ENCODE measurements around the gene GIPC1. TPM values are rescaled to one million over a fixed set of nuclear protein-coding genes. Genes with fewer than 3 reads are reported as not detected.

Gene GIPC1
- total RNA-seq, 1 experiment from 2014 or later: 160 TPM

- Histone ChIP-seq H3K27me3 (ENCODE audit: control insufficient read depth, insufficient read depth, low read length) (no peaks in the 10 kb centered on the region), H3K4me1 (ENCODE audit: control insufficient read depth, insufficient read depth, low read length) (peaks cover 27% of the 10 kb centered on the region), H3K4me3 (ENCODE audit: low read depth in 2 of 2, low read length in 2 of 2) (no peak overlapping the region), H3K9me3 (ENCODE audit: control insufficient read depth, insufficient read depth, low read depth, low read length) (no peaks in the 10 kb centered on the region), H3K27ac (ENCODE audit: low read length) (no peak overlapping the region), H3K36me3 (ENCODE audit: control insufficient read depth, insufficient read depth, low read length) (no peaks in the 10 kb centered on the region)
- no peak for TF ChIP-seq REST (IDR thresholded peaks at IDR 0.05; ENCODE audit: insufficient read depth in 1 of 2, low read depth in 2 of 2, low read length in 1 of 2)
- TF ChIP-seq POLR2AphosphoS5 (IDR thresholded peaks at IDR 0.05; ENCODE audit: low read depth, low read length): no peak
- TF ChIP-seq TCF7L2 (IDR thresholded peaks at IDR 0.05; ENCODE audit: low read depth, low read length): no peak
- no peak for TF ChIP-seq SIN3A (IDR thresholded peaks at IDR 0.05; ENCODE audit: borderline replicate concordance, insufficient read depth, low read depth, low read length)
- TF ChIP-seq CTCF (IDR thresholded peaks at IDR 0.05): no peak
- BruUV-seq (replicated peaks): no TSS peak
- in situ Hi-C loops (cut with HindIII; ENCODE audit: low pct_unique_long_range_greater_than_20kb, low sequenced_read_pairs) (no loop called here), intact Hi-C loops (cut with micrococcal nuclease; ENCODE audit: unreplicated experiment) (no loop called here)
- no peak for DNase-seq (ENCODE audit: low read depth, low spot score)
- ATAC-seq: no peak
- POLR2A ChIA-PET: no interaction called here
- CTCF ChIA-PET: no interaction called here
Observed at GRCh38 chr19:14473978-14474578, 21.8 kb downstream of the GIPC1 start.

GRCh38 chr19:14473073-14473977 is 22.6 kb downstream of the GIPC1 start:
- Histone ChIP-seq H3K9me3 (ENCODE audit: control insufficient read depth, insufficient read depth, low read depth, low read length) (no peaks in the 10 kb centered on the region), H3K4me1 (ENCODE audit: control insufficient read depth, insufficient read depth, low read length) (peaks cover 27% of the 10 kb centered on the region), H3K4me3 (ENCODE audit: low read depth in 2 of 2, low read length in 2 of 2) (no peak overlapping the region), H3K27me3 (ENCODE audit: control insufficient read depth, insufficient read depth, low read length) (no peaks in the 10 kb centered on the region), H3K36me3 (ENCODE audit: control insufficient read depth, insufficient read depth, low read length) (no peaks in the 10 kb centered on the region), H3K27ac (ENCODE audit: low read length) (no peak overlapping the region)
- DNase-seq (ENCODE audit: low read depth, low spot score): no peak
- intact Hi-C loops (cut with micrococcal nuclease; ENCODE audit: unreplicated experiment) (no loop called here), in situ Hi-C loops (cut with HindIII; ENCODE audit: low pct_unique_long_range_greater_than_20kb, low sequenced_read_pairs) (no loop called here)
- no peak for ATAC-seq
- TF ChIP-seq SIN3A (IDR thresholded peaks at IDR 0.05; ENCODE audit: borderline replicate concordance, insufficient read depth, low read depth, low read length): no peak
- TF ChIP-seq REST (IDR thresholded peaks at IDR 0.05; ENCODE audit: insufficient read depth in 1 of 2, low read depth in 2 of 2, low read length in 1 of 2): no peak
- TF ChIP-seq CTCF (IDR thresholded peaks at IDR 0.05): no peak
- TF ChIP-seq POLR2AphosphoS5 (IDR thresholded peaks at IDR 0.05; ENCODE audit: low read depth, low read length): no peak
- no peak for TF ChIP-seq TCF7L2 (IDR thresholded peaks at IDR 0.05; ENCODE audit: low read depth, low read length)
- CTCF ChIA-PET: no interaction called here
- POLR2A ChIA-PET: no interaction called here
- BruUV-seq (replicated peaks): no TSS peak

Data from Panc1 (cell line).